Right cardiac atrium (tissue), 5 donors: ENCODE results near the gene NOL6. TPM values are rescaled to one million over a fixed set of nuclear protein-coding genes. Genes with fewer than 3 reads are reported as not detected.
"Not testable (repeated sequence)": the region's sequence is repeated elsewhere in the genome, so short reads cannot be mapped to it uniquely, and the experiment has no call there.

Experiments
- ATAC-seq, 2 donors: fragments of 200-7000 bp; cut with Tn5 transposase; one replicate each; pipeline versions ENCODE4 v1.8.0 to v1.9.1; 2020; ENCODE audit warnings: moderate library complexity in 2 of 2, mild to moderate bottlenecking in 1 of 2
- DNase-seq, 3 donors: peaks; one replicate each; pipeline ENCODE4 v3.0.0-alpha.2; 2020
- H3K27ac ChIP-seq: one replicate; pipeline ENCODE4 v1.5.1; 2013; ENCODE audit warnings: mild to moderate bottlenecking, low read length, control low read depth, moderate library complexity
- H3K27me3 ChIP-seq: one replicate; pipeline ENCODE4 v1.6.1; 2013; ENCODE audit not compliant: control insufficient read depth, insufficient read depth
- H3K4me1 ChIP-seq: one replicate; pipeline ENCODE4 v1.6.1; 2013; ENCODE audit warnings: low read length; ENCODE audit not compliant: control insufficient read depth, insufficient read depth
- H3K4me3 ChIP-seq: one replicate; pipeline ENCODE4 v1.5.1; 2013; ENCODE audit warnings: low read length, control low read depth
- H3K9me3 ChIP-seq: one replicate; pipeline ENCODE4 v1.6.1; 2013; ENCODE audit warnings: low read length; ENCODE audit not compliant: control insufficient read depth
- WGBS: extraction: QIAGEN DNeasy Blood & Tissue Kit; methylation state at CpG from one replicate; pipeline ENCODE4 v1.1.7; 2013; 5-methylcytosine and 5-hydroxymethylcytosine counted together
- intact Hi-C, 4 donors: fragments of 100-400 bp; cut with DNase I; formaldehyde crosslinking; loops; one replicate each; pipeline versions ENCODE4 v1.11.0 to v1.14.0; 2022 to 2023
- polyA plus RNA-seq: library from polyadenylated mRNA; stranded (reverse); fragments of 200-250 nt; gene quantifications from one replicate; pipeline ENCODE4 v1.2.3, GENCODE V29; 2013
- total RNA-seq, 4 donors: library from RNA; stranded (reverse); fragmentation: NEBNext Ultra II Directional; extraction: Animal tissue kit (Norgen Biotek cat#: 25700); gene quantifications; one replicate each; pipeline ENCODE4 v1.2.1, GENCODE V29; 2021
- donor health status: healthy with polysubstance abuse.
- donor health status: DM: no; HTN: yes; CAD: no.
- donor health status: DM: no; HTN: no; CAD: no.
- donor health status: DM: no; HTN: yes; CAD: no; lungs with severe emphysema.
- donor health status: DM: yes; HTN: yes; CAD: no.

The NOL6 gene
- total and polyA plus RNA-seq, 5 donors = 13.5 to 24.6 (median 15.2) TPM

- Histone ChIP-seq H3K4me1 (no peaks in the 10 kb centered on the region), H3K27me3 (no peaks in the 10 kb centered on the region), H3K4me3 (peak overlapping the region; percentile 89), H3K27ac (peak overlapping the region; percentile 92), H3K9me3 (no peaks in the 10 kb centered on the region)
- ATAC-seq = peak; percentile 86 to 95
- intact Hi-C loops = loop anchor here in 1 of 4 donors (5.0 kb wide), 1 partner anchor 38 kb away; the partner anchor contains the start of gene NOL6
- DNase-seq = peak; percentile 68 to 90 (median 90)
- 8% methylated on average over 32 of the region's 32 CpGs for WGBS
Observed at GRCh38 chr9:33510262-33511183, 36.8 kb upstream of the NOL6 start.

- peak in 1 of 3 donors; percentile 26 for DNase-seq
- H3K27me3 ChIP-seq = no peaks in the 10 kb centered on the region
- WGBS = 70% methylated on average over 7 of the region's 7 CpGs
- H3K4me3 ChIP-seq = no peak overlapping the region
- intact Hi-C loops = no loop called here
- peak; percentile 47 to 78 for ATAC-seq
- H3K9me3 ChIP-seq = no peaks in the 10 kb centered on the region
- peak overlapping the region; percentile 13 for H3K27ac ChIP-seq
- no peaks in the 10 kb centered on the region for H3K4me1 ChIP-seq
Observed at GRCh38 chr9:33506626-33507370, 33.1 kb upstream of the NOL6 start.

DNA sequence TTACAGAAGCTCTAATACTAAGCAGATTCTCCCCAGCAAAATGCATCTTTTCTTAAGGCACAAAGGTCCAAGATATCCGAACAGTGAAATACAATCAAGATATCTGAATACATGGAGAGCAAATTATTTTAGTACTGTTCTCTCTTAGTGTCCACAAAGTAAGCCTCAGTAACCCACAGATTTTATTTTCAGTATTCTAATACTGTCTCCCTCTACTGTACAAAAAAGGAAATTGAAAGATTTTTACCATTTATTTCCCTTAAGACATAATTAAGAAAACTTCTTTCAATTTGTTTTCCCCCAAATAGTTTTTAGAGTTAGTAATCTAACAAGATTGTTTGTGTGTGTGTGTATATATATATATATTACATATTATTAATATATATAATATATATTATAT, 24.7 kb upstream of the NOL6 start:
- Histone ChIP-seq H3K4me3 (no peak overlapping the region), H3K4me1 (no peaks in the 10 kb centered on the region), H3K27ac (no peak overlapping the region), H3K27me3 (no peaks in the 10 kb centered on the region), H3K9me3 (no peaks in the 10 kb centered on the region)
- 75% methylated on average over 1 of the region's 1 CpG for WGBS
- intact Hi-C loops = no loop called here
- ATAC-seq (no peak), DNase-seq (no peak)

DNA sequence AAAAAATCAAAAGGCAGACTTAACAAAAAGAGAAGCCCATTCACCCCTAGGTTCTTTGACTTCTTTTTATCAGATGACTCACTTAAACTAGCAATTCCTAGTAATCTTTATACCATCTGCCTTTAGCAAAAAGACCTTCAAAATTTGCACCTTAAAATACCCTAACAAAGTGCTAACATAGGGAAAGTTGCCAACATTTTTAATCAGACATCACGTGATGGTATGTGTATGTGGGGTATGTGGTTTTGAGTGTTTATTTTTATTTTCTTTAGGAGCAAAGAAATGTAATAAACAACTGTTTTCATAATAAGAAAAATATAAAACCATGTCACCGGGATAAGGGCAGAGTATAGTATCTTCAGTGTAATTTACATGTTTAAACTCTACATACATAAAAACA, 20.1 kb upstream of the NOL6 start:
- DNase-seq, H3K4me1 ChIP-seq, ATAC-seq, intact Hi-C loops, H3K9me3 ChIP-seq, H3K27me3 ChIP-seq, H3K27ac ChIP-seq, H3K4me3 ChIP-seq: not testable (repeated sequence)
- 55% methylated on average over 2 of the region's 2 CpGs for WGBS

DNA sequence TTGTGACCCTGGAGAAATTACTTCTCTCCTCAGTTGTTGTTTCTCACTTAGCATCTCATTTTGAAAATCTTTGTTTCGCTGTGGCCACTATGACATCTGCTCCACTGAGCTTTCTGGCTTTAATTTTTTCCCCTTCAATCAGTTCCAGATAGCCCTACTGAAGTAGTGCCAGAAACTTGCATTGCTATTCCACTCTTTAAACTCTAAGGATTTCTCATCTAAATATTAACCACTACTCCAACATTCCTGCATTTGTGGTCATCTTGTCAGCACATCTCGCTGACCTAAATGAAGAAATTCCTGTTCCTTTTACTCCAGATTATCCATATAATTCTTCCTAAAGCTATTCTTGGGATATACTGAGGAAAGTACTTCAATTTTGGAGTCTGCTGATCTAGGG, 15.3 kb upstream of the NOL6 start:
- H3K27me3 ChIP-seq = no peaks in the 10 kb centered on the region
- WGBS = 71% methylated on average over 2 of the region's 2 CpGs

DNA sequence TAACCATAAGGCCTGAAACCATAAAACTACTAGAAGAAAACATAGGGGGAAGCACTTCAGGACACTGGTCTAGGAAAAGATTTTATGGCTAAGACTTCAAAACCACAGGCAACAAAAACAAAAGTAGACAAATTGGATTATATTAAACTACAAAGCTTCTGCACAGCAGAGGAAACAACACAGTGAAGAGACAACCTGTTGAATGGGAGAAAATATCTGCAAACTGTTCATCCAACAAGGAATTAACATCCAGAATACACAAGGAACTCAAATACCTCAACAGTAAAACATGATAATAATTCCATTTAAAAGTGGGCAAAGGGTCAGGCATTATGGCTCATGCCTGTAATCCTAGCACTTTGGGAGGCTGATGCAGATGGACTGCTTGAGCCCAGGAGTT, 11.6 kb upstream of the NOL6 start:
- H3K27me3 ChIP-seq, H3K27ac ChIP-seq, H3K9me3 ChIP-seq, DNase-seq, H3K4me3 ChIP-seq, intact Hi-C loops, ATAC-seq, H3K4me1 ChIP-seq: not testable (repeated sequence)

More for the DNA sequence above, 15.3 kb upstream of the NOL6 start:
- no peak for ATAC-seq
- Histone ChIP-seq H3K27ac (no peak overlapping the region), H3K4me1 (no peaks in the 10 kb centered on the region), H3K9me3 (no peaks in the 10 kb centered on the region), H3K4me3 (no peak overlapping the region)
- intact Hi-C loops = no loop called here
- no peak for DNase-seq

DNA sequence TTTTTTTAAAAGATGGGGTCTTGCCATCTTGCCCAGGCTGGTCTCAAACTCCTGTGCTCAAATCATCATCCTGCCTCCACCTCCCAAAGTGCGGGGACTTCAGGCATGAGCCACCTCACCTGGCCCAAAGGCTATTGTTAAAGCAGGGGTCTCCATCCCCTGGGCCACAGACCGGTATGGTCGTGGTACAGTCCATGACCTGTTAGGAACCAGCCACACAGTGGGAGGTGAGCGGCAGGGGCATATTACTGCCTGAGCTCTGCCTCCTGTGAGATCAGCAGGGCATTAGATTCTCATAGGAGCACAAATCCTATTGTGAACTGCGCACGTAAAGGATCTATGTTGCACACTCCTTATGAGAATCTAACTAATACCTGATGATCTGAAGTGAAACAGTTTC, 7.3 kb upstream of the NOL6 start:
- intact Hi-C loops = no loop called here
- WGBS = 96% methylated on average over 6 of the region's 6 CpGs
- ATAC-seq = no peak
- H3K27ac ChIP-seq = no peak overlapping the region
- H3K4me1 ChIP-seq = no peaks in the 10 kb centered on the region
- no peak overlapping the region for H3K4me3 ChIP-seq
- H3K27me3 ChIP-seq = no peaks in the 10 kb centered on the region
- no peak for DNase-seq
- H3K9me3 ChIP-seq = no peaks in the 10 kb centered on the region

- DNase-seq (no peak), ATAC-seq (no peak)
- Histone ChIP-seq H3K27me3 (no peaks in the 10 kb centered on the region), H3K27ac (no peak overlapping the region), H3K4me1 (no peaks in the 10 kb centered on the region), H3K4me3 (no peak overlapping the region), H3K9me3 (no peaks in the 10 kb centered on the region)
- 47% methylated on average over 2 of the region's 2 CpGs for WGBS
- intact Hi-C loops = no loop called here
Observed at GRCh38 chr9:33480106-33480505, 6.4 kb upstream of the NOL6 start.

DNA sequence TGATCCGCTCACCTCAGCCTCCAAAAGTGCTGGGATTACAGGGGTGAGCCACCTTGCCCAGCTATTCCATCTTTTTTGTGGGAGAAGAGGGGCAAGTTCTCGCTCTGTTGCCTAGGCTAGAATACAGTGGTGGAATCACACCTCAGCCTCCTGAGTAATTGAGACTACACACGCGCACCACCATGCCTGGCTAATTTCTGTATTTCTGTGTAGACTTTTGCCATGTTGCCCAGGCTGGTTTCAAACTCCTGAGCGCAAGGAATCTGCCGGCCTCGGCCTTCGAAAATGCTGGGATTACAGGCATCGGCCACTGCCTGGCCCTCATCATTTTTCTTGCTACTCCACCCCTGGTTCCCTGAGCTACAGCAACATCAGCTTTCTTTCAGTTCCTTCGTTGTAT, 2.8 kb upstream of the NOL6 start:
- 95% methylated on average over 10 of the region's 10 CpGs for WGBS
- Histone ChIP-seq H3K9me3 (no peaks in the 10 kb centered on the region), H3K4me1 (no peaks in the 10 kb centered on the region), H3K27ac (no peak overlapping the region), H3K27me3 (no peaks in the 10 kb centered on the region), H3K4me3 (no peak overlapping the region)
- intact Hi-C loops = loop anchor here in 1 of 4 donors (10.0 kb wide), 1 partner anchor 122 kb away; no protein-coding TSS in a partner anchor
- ATAC-seq (no peak), DNase-seq (no peak)

- DNase-seq (no peak), ATAC-seq (no peak)
- intact Hi-C loops = loop anchor here in 1 of 4 donors (10.0 kb wide), 1 partner anchor 121 kb away; no protein-coding TSS in a partner anchor
- no peak overlapping the region for H3K4me3 ChIP-seq
- H3K27ac ChIP-seq = no peak overlapping the region
- H3K9me3 ChIP-seq = no peaks in the 10 kb centered on the region
- WGBS = 97% methylated on average over 1 of the region's 1 CpG
- no peaks in the 10 kb centered on the region for H3K4me1 ChIP-seq
- no peaks in the 10 kb centered on the region for H3K27me3 ChIP-seq
Observed at GRCh38 chr9:33475357-33475756, 1.6 kb upstream of the NOL6 start.
